Vagina (tissue), 2 donors: ENCODE data around the gene CEP170B.

Experiments used
- POLR2A ChIP-seq, 2 donors: fragments of 450-650 bp; IDR thresholded peaks; one replicate each; pipeline ENCODE4 v1.6.1; 2017; ENCODE audit warnings: antibody characterized with exemption in 2 of 2, mild to moderate bottlenecking in 2 of 2, moderate library complexity in 2 of 2
- POLR2AphosphoS5 ChIP-seq, 2 donors: sonication (generic); formaldehyde crosslinking; IDR thresholded peaks; one replicate each; pipeline ENCODE4 v1.9.0; 2017; ENCODE audit warnings: antibody characterized with exemption in 2 of 2, mild to moderate bottlenecking in 2 of 2, low read depth in 1 of 2; ENCODE audit not compliant: insufficient read depth in 1 of 2
- TF ChIP-seq, protein P1 (sequence below), 3 experiments: fragments of 450-650 bp in 2 of 3; fragments of 200-600 bp in 1 of 3; sonication (generic) in 1 of 3; IDR thresholded peaks; one replicate each; pipeline ENCODE4 v1.5.1; 2017 to 2019; ENCODE audit warnings: antibody characterized with exemption in 3 of 3, mild to moderate bottlenecking in 2 of 3, moderate library complexity in 2 of 3

DNA sequence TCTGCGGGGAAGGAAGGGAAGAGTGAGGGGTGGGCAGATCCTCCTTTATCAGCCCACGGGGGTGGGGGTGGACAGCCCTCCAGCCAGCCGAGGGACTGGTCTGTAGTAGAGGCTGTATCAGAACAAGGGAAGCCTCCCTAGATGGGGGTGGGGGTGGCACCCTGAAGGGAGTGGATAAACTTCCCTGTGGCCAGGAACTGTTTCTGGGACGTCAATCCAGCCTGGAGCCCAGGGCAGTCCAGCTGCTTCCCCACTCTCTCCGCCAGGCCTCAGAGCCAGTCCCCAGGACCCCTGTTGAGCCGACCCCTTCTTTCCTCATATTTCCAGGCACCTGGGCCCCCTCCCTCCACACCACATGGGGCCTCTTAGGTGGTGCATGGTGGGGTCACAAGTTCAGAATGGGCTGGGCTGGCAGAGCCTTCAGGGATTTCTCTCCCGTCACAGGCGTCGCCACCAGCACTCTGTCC, 66.3 kb downstream of the CEP170B start:
- TF ChIP-seq, protein P1, sequence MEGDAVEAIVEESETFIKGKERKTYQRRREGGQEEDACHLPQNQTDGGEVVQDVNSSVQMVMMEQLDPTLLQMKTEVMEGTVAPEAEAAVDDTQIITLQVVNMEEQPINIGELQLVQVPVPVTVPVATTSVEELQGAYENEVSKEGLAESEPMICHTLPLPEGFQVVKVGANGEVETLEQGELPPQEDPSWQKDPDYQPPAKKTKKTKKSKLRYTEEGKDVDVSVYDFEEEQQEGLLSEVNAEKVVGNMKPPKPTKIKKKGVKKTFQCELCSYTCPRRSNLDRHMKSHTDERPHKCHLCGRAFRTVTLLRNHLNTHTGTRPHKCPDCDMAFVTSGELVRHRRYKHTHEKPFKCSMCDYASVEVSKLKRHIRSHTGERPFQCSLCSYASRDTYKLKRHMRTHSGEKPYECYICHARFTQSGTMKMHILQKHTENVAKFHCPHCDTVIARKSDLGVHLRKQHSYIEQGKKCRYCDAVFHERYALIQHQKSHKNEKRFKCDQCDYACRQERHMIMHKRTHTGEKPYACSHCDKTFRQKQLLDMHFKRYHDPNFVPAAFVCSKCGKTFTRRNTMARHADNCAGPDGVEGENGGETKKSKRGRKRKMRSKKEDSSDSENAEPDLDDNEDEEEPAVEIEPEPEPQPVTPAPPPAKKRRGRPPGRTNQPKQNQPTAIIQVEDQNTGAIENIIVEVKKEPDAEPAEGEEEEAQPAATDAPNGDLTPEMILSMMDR (IDR thresholded peaks at IDR 0.05): no peak
- no peak for TF ChIP-seq POLR2AphosphoS5 (IDR thresholded peaks at IDR 0.05; ENCODE audit: insufficient read depth in 1 of 2, low read depth in 1 of 2)
- no peak for TF ChIP-seq POLR2A (IDR thresholded peaks at IDR 0.05)
